ENCODE data around the gene FXYD5. TPM values are rescaled to one million over a fixed set of nuclear protein-coding genes. Genes with fewer than 3 reads are reported as not detected.

FXYD5 gene
- total and polyA plus RNA-seq, 2 donors (not counting 3 experiments of a cell fraction or from before 2014, with no cell fraction given): 223 to 290 TPM

DNA sequence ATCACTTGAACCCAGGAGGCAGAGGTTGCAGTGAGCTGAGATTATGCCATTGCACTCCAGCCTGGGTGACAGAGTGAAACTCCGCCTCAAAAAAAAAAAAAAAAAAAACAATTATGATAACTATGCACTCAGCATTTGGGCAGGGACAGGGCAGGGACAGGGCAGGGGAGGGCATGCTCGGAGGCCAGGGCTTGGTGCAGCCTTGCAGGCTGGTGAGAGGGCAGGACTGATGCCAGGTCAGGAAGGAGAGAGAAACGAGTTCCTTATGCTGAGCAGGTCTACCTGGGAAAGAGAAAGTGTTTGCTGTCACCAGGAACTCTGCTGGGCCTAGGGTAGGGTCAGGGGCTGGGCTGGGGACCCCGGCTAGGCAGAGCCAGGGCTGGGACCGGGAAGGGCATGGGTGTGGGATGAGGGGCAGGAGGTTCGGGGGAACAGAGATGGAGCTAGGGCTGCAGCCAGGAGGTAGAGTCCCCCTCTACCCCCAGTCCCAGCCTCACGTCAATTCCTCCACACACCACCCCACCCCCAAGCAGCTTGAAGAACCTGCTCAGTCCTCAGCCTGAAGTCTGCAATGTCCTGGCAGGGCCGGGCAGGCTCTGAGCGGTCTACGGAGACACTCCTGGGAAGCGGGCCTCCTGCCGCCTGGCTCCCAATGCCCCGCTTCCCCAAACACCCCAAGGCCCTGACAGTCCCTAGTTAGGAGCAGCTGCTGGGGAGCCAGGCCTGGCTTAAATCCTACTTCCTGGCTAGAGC is 36.1 kb upstream of the FXYD5 start:
- H3K4me3 ChIP-seq (replicated peaks in 1 of 3; ENCODE audit: insufficient read depth in 1 of 3, low read depth in 1 of 3, low read length in 3 of 3): no peak overlapping the region
- TF ChIP-seq MYC (IDR thresholded peaks at IDR 0.05; ENCODE audit: low read depth, low read length) (no peak), POLR2AphosphoS5 (IDR thresholded peaks at IDR 0.05; ENCODE audit: insufficient read depth, low read depth, low read length) (no peak), JUN (IDR thresholded peaks at IDR 0.05; ENCODE audit: borderline replicate concordance, insufficient read depth, insufficient read length, low read depth) (no peak), GATA2 (IDR thresholded peaks at IDR 0.05; ENCODE audit: insufficient read depth, insufficient read length, low read depth, low read length) (no peak), POLR2A (IDR thresholded peaks at IDR 0.05; ENCODE audit: low read depth, low read length) (no peak)
- no peaks in the 10 kb centered on the region for H3K9me3 ChIP-seq (replicated peaks; ENCODE audit: control insufficient read depth, insufficient read depth, low read length)
- H3K27ac ChIP-seq (ENCODE audit: insufficient read depth, low read depth, low read length): no peak overlapping the region
- no peak overlapping the region for H3K9ac ChIP-seq (replicated peaks; ENCODE audit: extremely low read depth, insufficient read depth, low read length)
- FAIRE-seq (no peak), DNase-seq (ENCODE audit: low read depth, low spot score) (no peak)
- no peaks in the 10 kb centered on the region for H4K20me1 ChIP-seq (replicated peaks; ENCODE audit: control insufficient read depth, extremely low read depth, insufficient read depth, low read length)
- H3K27me3 ChIP-seq (ENCODE audit: control insufficient read depth in 2 of 2, insufficient read depth in 2 of 2, low read length in 2 of 2): no peaks in the 10 kb centered on the region
- H2AFZ ChIP-seq (ENCODE audit: low read depth, low read length): no peak overlapping the region
- dilution Hi-C loops (cut with MboI; ENCODE audit: extremely low pct_ligation_motif_present, low sequenced_read_pairs) (no loop called here), intact Hi-C loops (cut with micrococcal nuclease) (no loop called here)
- no peaks in the 10 kb centered on the region for H3K79me2 ChIP-seq (ENCODE audit: control insufficient read depth, insufficient read depth, low read length)
- H3K36me3 ChIP-seq (ENCODE audit: control insufficient read depth in 2 of 2, extremely low read depth in 1 of 2, insufficient read depth in 2 of 2, low read length in 2 of 2): no peaks in the 10 kb centered on the region
- no peak overlapping the region for H3K4me2 ChIP-seq (ENCODE audit: insufficient read depth, low read length)
- no TSS peak for BruUV-seq (replicated peaks)
- ChIA-PET POLR2A (no interaction called here), CTCF (interaction anchor here (0.6 to 2.3 kb wide), 3 partner anchors 9 to 293 kb away, joined by 3 to 12 read pairs (median 3); partner anchors contain the start of gene LGI4)
- H3K9me1 ChIP-seq (replicated peaks; ENCODE audit: control insufficient read depth, extremely low read depth, insufficient read depth, low read length): no peaks in the 10 kb centered on the region
- no peaks in the 10 kb centered on the region for H3K4me1 ChIP-seq (ENCODE audit: control insufficient read depth, extremely low read depth, insufficient read depth, low read length)

DNA sequence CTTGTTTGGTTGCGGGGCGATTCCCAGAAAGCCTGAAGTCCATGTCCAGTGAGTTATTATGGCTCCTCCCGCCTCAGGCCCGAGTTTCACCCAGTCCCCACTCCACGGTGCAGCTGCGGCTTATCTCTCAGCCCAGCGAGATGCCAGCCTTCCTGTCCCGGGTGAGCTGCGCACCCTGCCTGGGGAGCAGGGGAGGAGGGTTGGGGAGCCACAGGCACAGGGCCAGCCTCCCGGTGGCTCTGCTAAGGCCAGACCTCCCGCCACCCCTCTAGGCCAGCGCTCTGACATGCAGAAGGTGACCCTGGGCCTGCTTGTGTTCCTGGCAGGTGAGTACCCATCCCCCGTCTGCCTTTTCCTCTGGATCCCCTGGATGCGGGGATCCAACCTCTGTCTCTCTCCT is 35.4 kb upstream of the FXYD5 start:
- ChIA-PET POLR2A (no interaction called here), CTCF (interaction anchor here (2.3 kb wide), 1 partner anchor 16 kb away, joined by 12 read pairs; the partner anchor contains the start of gene LGI4)
- no peaks in the 10 kb centered on the region for H3K79me2 ChIP-seq (ENCODE audit: control insufficient read depth, insufficient read depth, low read length)
- H3K9me1 ChIP-seq (replicated peaks; ENCODE audit: control insufficient read depth, extremely low read depth, insufficient read depth, low read length): no peaks in the 10 kb centered on the region
- TF ChIP-seq POLR2AphosphoS5 (IDR thresholded peaks at IDR 0.05; ENCODE audit: insufficient read depth, low read depth, low read length) (no peak), JUN (IDR thresholded peaks at IDR 0.05; ENCODE audit: borderline replicate concordance, insufficient read depth, insufficient read length, low read depth) (no peak), FOS (IDR thresholded peaks at IDR 0.05; ENCODE audit: borderline replicate concordance, insufficient read depth, low read length) (no peak), POLR2A (IDR thresholded peaks at IDR 0.05; ENCODE audit: low read depth, low read length) (no peak), MYC (IDR thresholded peaks at IDR 0.05; ENCODE audit: low read depth, low read length) (no peak), GATA2 (IDR thresholded peaks at IDR 0.05; ENCODE audit: insufficient read depth, insufficient read length, low read depth, low read length) (no peak), EZH2 (IDR thresholded peaks at IDR 0.05; ENCODE audit: borderline replicate concordance, low read depth, low read length, severe bottlenecking) (no peak)
- TF ChIP-seq, protein P1, sequence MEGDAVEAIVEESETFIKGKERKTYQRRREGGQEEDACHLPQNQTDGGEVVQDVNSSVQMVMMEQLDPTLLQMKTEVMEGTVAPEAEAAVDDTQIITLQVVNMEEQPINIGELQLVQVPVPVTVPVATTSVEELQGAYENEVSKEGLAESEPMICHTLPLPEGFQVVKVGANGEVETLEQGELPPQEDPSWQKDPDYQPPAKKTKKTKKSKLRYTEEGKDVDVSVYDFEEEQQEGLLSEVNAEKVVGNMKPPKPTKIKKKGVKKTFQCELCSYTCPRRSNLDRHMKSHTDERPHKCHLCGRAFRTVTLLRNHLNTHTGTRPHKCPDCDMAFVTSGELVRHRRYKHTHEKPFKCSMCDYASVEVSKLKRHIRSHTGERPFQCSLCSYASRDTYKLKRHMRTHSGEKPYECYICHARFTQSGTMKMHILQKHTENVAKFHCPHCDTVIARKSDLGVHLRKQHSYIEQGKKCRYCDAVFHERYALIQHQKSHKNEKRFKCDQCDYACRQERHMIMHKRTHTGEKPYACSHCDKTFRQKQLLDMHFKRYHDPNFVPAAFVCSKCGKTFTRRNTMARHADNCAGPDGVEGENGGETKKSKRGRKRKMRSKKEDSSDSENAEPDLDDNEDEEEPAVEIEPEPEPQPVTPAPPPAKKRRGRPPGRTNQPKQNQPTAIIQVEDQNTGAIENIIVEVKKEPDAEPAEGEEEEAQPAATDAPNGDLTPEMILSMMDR (IDR thresholded peaks at IDR 0.05; ENCODE audit: extremely low read depth in 1 of 2, insufficient read depth in 1 of 2, low read depth in 1 of 2, low read length in 2 of 2): no peak
- TF ChIP-seq, protein P2, sequence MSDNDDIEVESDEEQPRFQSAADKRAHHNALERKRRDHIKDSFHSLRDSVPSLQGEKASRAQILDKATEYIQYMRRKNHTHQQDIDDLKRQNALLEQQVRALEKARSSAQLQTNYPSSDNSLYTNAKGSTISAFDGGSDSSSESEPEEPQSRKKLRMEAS (IDR thresholded peaks at IDR 0.05; ENCODE audit: insufficient read depth, insufficient read length): no peak
- no peaks in the 10 kb centered on the region for H3K27me3 ChIP-seq (ENCODE audit: control insufficient read depth in 2 of 2, insufficient read depth in 2 of 2, low read length in 2 of 2)
- no peaks in the 10 kb centered on the region for H3K9me3 ChIP-seq (replicated peaks; ENCODE audit: control insufficient read depth, insufficient read depth, low read length)
- FAIRE-seq: no peak
- BruUV-seq (replicated peaks): no TSS peak
- H3K4me2 ChIP-seq (ENCODE audit: insufficient read depth, low read length): no peak overlapping the region
- no peak overlapping the region for H3K4me3 ChIP-seq (replicated peaks in 1 of 3; ENCODE audit: insufficient read depth in 1 of 3, low read depth in 1 of 3, low read length in 3 of 3)
- dilution Hi-C loops (cut with MboI; ENCODE audit: extremely low pct_ligation_motif_present, low sequenced_read_pairs): no loop called here
- intact Hi-C loops (cut with micrococcal nuclease): no loop called here
- DNase-seq (ENCODE audit: low read depth, low spot score): no peak
- H4K20me1 ChIP-seq (replicated peaks; ENCODE audit: control insufficient read depth, extremely low read depth, insufficient read depth, low read length): no peaks in the 10 kb centered on the region
- H3K27ac ChIP-seq (ENCODE audit: insufficient read depth, low read depth, low read length): no peak overlapping the region
- no peak overlapping the region for H3K9ac ChIP-seq (replicated peaks; ENCODE audit: extremely low read depth, insufficient read depth, low read length)
- H2AFZ ChIP-seq (ENCODE audit: low read depth, low read length): no peak overlapping the region
- no peaks in the 10 kb centered on the region for H3K36me3 ChIP-seq (ENCODE audit: control insufficient read depth in 2 of 2, extremely low read depth in 1 of 2, insufficient read depth in 2 of 2, low read length in 2 of 2)
- H3K4me1 ChIP-seq (ENCODE audit: control insufficient read depth, extremely low read depth, insufficient read depth, low read length): peaks cover under 1% of the 10 kb centered on the region

Measured in endothelial cell of umbilical vein (primary cell).